Liver (tissue), 9 donors: ENCODE data around the gene PAPOLA. TPM values are rescaled to one million over a fixed set of nuclear protein-coding genes. Genes with fewer than 3 reads are reported as not detected.
A peak's percentile ranks its signal among the peaks of the same experiment; 100 is the strongest.

Experiments used
- DNase-seq: peaks from one replicate; pipeline ENCODE4 v3.0.0-alpha.2; 2017; ENCODE audit warnings: low spot score
- H3K27ac ChIP-seq, 2 donors: one replicate each; pipeline ENCODE4 v1.7.0; 2013; ENCODE audit warnings: inconsistent platforms in 2 of 2, low read length in 2 of 2, control low read depth in 1 of 2, low read depth in 1 of 2, mild to moderate bottlenecking in 1 of 2
- H3K27me3 ChIP-seq, 4 donors: one replicate each; pipeline versions ENCODE4 v1.6.1 to v1.7.0; 2013; ENCODE audit warnings: low read length in 3 of 4, inconsistent platforms in 1 of 4, mild to moderate bottlenecking in 1 of 4, moderate library complexity in 1 of 4; ENCODE audit not compliant: control insufficient read depth in 4 of 4, insufficient read depth in 4 of 4
- H3K36me3 ChIP-seq, 4 donors: one replicate each; pipeline versions ENCODE4 v1.6.1 to v1.7.0; 2013; ENCODE audit warnings: low read length in 3 of 4, mild to moderate bottlenecking in 3 of 4, low read depth in 1 of 4, moderate library complexity in 1 of 4; ENCODE audit not compliant: control insufficient read depth in 4 of 4, insufficient read depth in 3 of 4
- H3K4me1 ChIP-seq, 4 donors: one replicate each; pipeline versions ENCODE4 v1.6.1 to v1.7.0; 2013; ENCODE audit warnings: low read length in 3 of 4, mild to moderate bottlenecking in 3 of 4, moderate library complexity in 1 of 4; ENCODE audit not compliant: control insufficient read depth in 4 of 4, insufficient read depth in 4 of 4
- H3K4me3 ChIP-seq, 3 donors: one replicate each; pipeline versions ENCODE4 v1.6.1 to v1.7.0; 2013; ENCODE audit warnings: low read length in 3 of 3, control low read depth in 1 of 3, low read depth in 1 of 3, mild to moderate bottlenecking in 1 of 3
- H3K9ac ChIP-seq, 2 donors: one replicate each; pipeline ENCODE4 v1.7.0; 2013; ENCODE audit warnings: low read length in 2 of 2, mild to moderate bottlenecking in 2 of 2, moderate library complexity in 2 of 2, control low read depth in 1 of 2, low read depth in 1 of 2
- H3K9me3 ChIP-seq, 4 donors: one replicate each; pipeline versions ENCODE4 v1.6.1 to v1.7.0; 2013; ENCODE audit warnings: low read length in 3 of 4; ENCODE audit not compliant: control insufficient read depth in 4 of 4
- ATF3 ChIP-seq: IDR thresholded peaks from 2 replicates; pipeline ENCODE4 v1.6.1; 2016; ENCODE audit warnings: antibody characterized with exemption
- CTCF ChIP-seq: fragments of 150-350 bp; IDR thresholded peaks from 2 replicates; pipeline ENCODE4 v1.5.1; 2017; ENCODE audit warnings: improper control_type of control experiment, low read depth, low read length; ENCODE audit not compliant: missing input control
- EGR1 ChIP-seq, 2 donors: IDR thresholded peaks; 2 replicates each; pipeline ENCODE4 v1.6.1; 2016 to 2018; ENCODE audit warnings: antibody characterized with exemption in 2 of 2, low read depth in 2 of 2
- FOXA1 ChIP-seq: IDR thresholded peaks from 2 replicates; pipeline ENCODE4 v1.6.1; 2016; ENCODE audit warnings: antibody characterized with exemption
- GABPA ChIP-seq, 2 donors: IDR thresholded peaks in 1 of 2; conservative IDR thresholded peaks in 1 of 2; 2 replicates each; pipeline ENCODE4 v1.6.1; 2016; ENCODE audit warnings: antibody characterized with exemption in 2 of 2, mild to moderate bottlenecking in 1 of 2, moderate library complexity in 1 of 2
- HNF4G ChIP-seq: IDR thresholded peaks from 2 replicates; pipeline ENCODE4 v1.6.1; 2016; ENCODE audit warnings: antibody characterized with exemption
- MAX ChIP-seq: IDR thresholded peaks from 2 replicates; pipeline ENCODE4 v1.6.1; 2016; ENCODE audit warnings: antibody characterized with exemption
- NR2F2 ChIP-seq: IDR thresholded peaks from 2 replicates; pipeline ENCODE4 v1.6.1; 2016; ENCODE audit warnings: antibody characterized with exemption
- RAD21 ChIP-seq, 2 donors: IDR thresholded peaks; 2 replicates each; pipeline ENCODE4 v1.6.1; 2016; ENCODE audit warnings: antibody characterized with exemption in 2 of 2, mild to moderate bottlenecking in 2 of 2
- REST ChIP-seq: IDR thresholded peaks from 2 replicates; pipeline ENCODE4 v1.6.1; 2016; ENCODE audit warnings: antibody characterized with exemption, mild to moderate bottlenecking
- RXRA ChIP-seq, 2 donors: IDR thresholded peaks; 2 replicates each; pipeline ENCODE4 v1.6.1; 2017 to 2018; ENCODE audit warnings: antibody characterized with exemption in 2 of 2, mild to moderate bottlenecking in 1 of 2
- YY1 ChIP-seq: IDR thresholded peaks from 2 replicates; pipeline ENCODE4 v1.6.1; 2016; ENCODE audit warnings: antibody characterized with exemption, mild to moderate bottlenecking
- WGBS: extraction: QIAGEN DNeasy Blood & Tissue Kit; methylation state at CpG from one replicate; pipeline ENCODE4 v1.1.7; 2013; 5-methylcytosine and 5-hydroxymethylcytosine counted together
- polyA plus RNA-seq, 2 donors: library from polyadenylated mRNA; stranded (reverse) in 1 of 2; unstranded in 1 of 2; fragments of 200-250 nt in 1 of 2; fragments of >200 nt in 1 of 2; fragmentation: Nextera tagmentation in 1 of 2; extraction: Ambion mirVana in 1 of 2; gene quantifications; one replicate each; pipeline versions ENCODE4 v1.2.1 to v1.2.3, GENCODE V29; 2013 to 2015
- total RNA-seq, 2 donors: library from RNA; depleted of rRNA; stranded (reverse); fragments of >200 nt; gene quantifications; one replicate each; pipeline ENCODE4 v1.2.3, GENCODE V29; 2014
- donor health status: healthy.
- donor health status: healthy.
- donor health status: healthy.
- donor health status: healthy.
- donor health status: healthy.

The PAPOLA gene
- total and polyA plus RNA-seq, 4 donors, result 29.4 to 107 (median 71.6) TPM

GRCh38 chr14:96497586-96497985, 4.6 kb upstream of the PAPOLA start:
- Histone ChIP-seq H3K27me3 (no peaks in the 10 kb centered on the region), H3K9ac (no peak overlapping the region), H3K36me3 (no peaks in the 10 kb centered on the region), H3K27ac (no peak overlapping the region), H3K4me3 (no peak overlapping the region), H3K4me1 (peaks cover 0 to 6% (median 3%) of the 10 kb centered on the region in 4 donors), H3K9me3 (no peaks in the 10 kb centered on the region)
- TF ChIP-seq RXRA (IDR thresholded peaks at IDR 0.05) (no peak), NR2F2 (no peak), RAD21 (IDR thresholded peaks at IDR 0.05) (no peak), HNF4G (no peak), CTCF (no peak)
- no peak for DNase-seq
- WGBS, result 91% methylated on average over 3 of the region's 3 CpGs

GRCh38 chr14:96501217-96501739, 904 bp upstream of the PAPOLA start:
- TF ChIP-seq NR2F2 (no peak), GABPA (IDR thresholded peaks at IDR 0.05 in 1 of 2, conservative IDR thresholded peaks at IDR 0.05 in 1 of 2) (no peak), ATF3 (no peak), YY1 (no peak), FOXA1 (no peak), MAX (no peak)
- peak overlapping the region; percentile 66 to 100 for H3K9ac ChIP-seq
- H3K4me3 ChIP-seq, result peak overlapping the region; percentile 73 to 98 (median 81)
- no peaks in the 10 kb centered on the region for H3K36me3 ChIP-seq
- H3K9me3 ChIP-seq, result no peaks in the 10 kb centered on the region
- no peak for DNase-seq
- peaks cover 4 to 28% (median 19%) of the 10 kb centered on the region in 4 donors for H3K4me1 ChIP-seq
- WGBS, result 6% methylated on average over 15 of the region's 15 CpGs
- no peaks in the 10 kb centered on the region for H3K27me3 ChIP-seq
- H3K27ac ChIP-seq, result peak overlapping the region; percentile 97 to 98

- H3K36me3 ChIP-seq, result no peaks in the 10 kb centered on the region
- no peaks in the 10 kb centered on the region for H3K27me3 ChIP-seq
- TF ChIP-seq HNF4G (no peak), REST (no peak), GABPA (IDR thresholded peaks at IDR 0.05 in 1 of 2, conservative IDR thresholded peaks at IDR 0.05 in 1 of 2) (peak in 1 of 2 donors; percentile 12), EGR1 (IDR thresholded peaks at IDR 0.05; ENCODE audit: low read depth in 2 of 2) (no peak)
- H3K9me3 ChIP-seq, result no peaks in the 10 kb centered on the region
- H3K27ac ChIP-seq, result peak overlapping the region; percentile 97 to 98
- WGBS, result under 1% methylated on average over 47 of the region's 47 CpGs
- peaks cover 4 to 31% (median 19%) of the 10 kb centered on the region in 4 donors for H3K4me1 ChIP-seq
- peak overlapping the region; percentile 73 to 98 (median 81) for H3K4me3 ChIP-seq
- peak overlapping the region; percentile 59 to 100 for H3K9ac ChIP-seq
- peak; percentile 62 for DNase-seq
Measured at GRCh38 chr14:96502621-96503305, 581 bp downstream of the PAPOLA start.
